GM12872 (cell line): ENCODE results near the gene CFTR.

Experiments
- TF ChIP-seq, protein P1 (sequence below): IDR thresholded peaks from 3 replicates; pipeline ENCODE4 v1.5.1; 2011; ENCODE audit warnings: low read depth, mild to moderate bottlenecking, low read length, moderate library complexity; ENCODE audit not compliant: insufficient read depth

The CFTR gene

DNA sequence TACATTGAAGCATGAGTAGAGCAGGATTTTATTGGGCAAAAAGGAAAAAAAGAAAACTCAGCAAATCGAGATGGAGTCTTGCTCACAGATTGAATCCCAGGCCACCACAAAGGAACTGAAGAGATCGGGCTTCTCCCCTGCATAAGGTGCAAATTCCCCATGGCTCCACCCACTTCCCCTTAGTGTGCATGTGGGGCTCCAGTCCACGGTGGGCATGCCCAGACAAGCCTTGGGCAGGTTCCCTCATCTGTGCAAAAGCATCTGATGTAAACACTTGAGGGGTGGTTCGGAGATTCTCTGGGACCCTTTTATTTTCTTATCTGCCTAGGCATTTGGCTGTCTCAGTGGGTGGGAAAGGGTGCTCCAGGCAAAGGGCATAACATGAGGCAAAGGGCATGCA lies 150.7 kb downstream of the CFTR start:
- TF ChIP-seq, protein P1, sequence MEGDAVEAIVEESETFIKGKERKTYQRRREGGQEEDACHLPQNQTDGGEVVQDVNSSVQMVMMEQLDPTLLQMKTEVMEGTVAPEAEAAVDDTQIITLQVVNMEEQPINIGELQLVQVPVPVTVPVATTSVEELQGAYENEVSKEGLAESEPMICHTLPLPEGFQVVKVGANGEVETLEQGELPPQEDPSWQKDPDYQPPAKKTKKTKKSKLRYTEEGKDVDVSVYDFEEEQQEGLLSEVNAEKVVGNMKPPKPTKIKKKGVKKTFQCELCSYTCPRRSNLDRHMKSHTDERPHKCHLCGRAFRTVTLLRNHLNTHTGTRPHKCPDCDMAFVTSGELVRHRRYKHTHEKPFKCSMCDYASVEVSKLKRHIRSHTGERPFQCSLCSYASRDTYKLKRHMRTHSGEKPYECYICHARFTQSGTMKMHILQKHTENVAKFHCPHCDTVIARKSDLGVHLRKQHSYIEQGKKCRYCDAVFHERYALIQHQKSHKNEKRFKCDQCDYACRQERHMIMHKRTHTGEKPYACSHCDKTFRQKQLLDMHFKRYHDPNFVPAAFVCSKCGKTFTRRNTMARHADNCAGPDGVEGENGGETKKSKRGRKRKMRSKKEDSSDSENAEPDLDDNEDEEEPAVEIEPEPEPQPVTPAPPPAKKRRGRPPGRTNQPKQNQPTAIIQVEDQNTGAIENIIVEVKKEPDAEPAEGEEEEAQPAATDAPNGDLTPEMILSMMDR: no peak

DNA sequence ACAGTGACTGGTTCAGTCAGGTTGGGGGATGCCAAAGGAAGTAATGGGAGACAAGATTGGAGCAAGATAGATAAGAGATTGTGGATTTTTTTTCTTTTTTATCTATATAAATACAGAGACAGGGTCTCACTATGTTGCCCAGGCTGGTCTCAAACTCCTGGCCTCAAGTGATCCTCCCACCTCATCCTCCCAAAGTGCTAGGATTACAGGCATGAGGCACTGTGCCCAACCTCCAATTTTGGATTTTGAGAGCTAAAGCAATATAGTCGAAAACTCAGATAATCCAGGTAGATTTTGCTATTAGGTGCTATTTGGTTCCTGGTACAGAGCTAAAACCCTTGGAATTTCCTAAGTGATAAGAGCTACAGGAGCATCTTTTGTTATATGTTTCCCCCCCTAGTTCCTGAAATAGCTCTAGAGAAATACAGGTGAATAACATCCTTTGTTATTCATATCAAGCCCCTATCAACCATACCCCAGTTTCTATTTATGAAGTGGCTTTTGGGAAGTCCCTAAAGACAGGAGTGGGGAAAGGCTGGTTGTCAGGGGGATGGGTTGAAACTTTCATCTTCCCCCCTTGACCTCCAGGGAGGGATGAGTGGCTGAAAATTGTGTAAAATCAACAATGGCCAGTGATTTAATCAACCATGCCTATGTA lies 151.2 kb downstream of the CFTR start:
- TF ChIP-seq, protein P1: no peak

DNA sequence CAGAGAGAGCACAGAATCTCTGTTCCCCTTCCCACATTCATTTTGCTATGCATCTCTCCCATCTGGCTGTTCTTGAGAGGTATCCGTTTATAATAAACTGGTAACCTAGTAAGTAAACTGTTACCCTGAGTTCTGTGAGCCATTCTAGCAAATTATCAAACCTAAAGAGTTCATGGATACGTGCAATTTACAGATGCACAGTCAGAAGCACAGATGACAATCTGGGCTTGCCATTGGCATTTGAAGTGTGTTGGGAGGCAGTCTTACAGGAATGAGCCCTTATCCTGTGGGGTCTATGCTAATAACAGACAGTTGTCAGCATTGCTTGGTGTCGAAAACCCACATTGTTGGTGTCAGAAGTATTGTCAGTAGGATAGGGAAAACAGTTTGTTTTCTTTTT lies 151.8 kb downstream of the CFTR start:
- TF ChIP-seq, protein P1: no peak

DNA sequence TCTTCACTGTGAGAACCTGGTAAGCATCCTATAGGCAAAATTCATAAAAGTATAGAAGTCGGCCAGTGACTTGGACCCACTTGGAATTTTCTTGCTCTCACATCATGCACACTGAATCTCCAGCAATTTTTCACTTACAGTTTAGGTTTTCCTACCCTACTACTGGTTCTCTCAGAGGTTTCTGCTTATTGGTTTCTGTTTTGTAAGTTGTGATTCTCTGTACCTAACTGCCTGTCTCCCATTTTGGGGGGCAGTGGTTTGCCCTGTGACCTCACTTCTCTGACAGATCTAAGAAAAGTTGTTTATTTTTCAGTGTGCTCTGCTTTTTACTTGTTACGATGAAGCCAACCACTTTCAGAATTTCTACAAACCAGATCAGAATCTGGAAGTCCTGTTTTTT lies 158.1 kb downstream of the CFTR start:
- TF ChIP-seq, protein P1: no peak

DNA sequence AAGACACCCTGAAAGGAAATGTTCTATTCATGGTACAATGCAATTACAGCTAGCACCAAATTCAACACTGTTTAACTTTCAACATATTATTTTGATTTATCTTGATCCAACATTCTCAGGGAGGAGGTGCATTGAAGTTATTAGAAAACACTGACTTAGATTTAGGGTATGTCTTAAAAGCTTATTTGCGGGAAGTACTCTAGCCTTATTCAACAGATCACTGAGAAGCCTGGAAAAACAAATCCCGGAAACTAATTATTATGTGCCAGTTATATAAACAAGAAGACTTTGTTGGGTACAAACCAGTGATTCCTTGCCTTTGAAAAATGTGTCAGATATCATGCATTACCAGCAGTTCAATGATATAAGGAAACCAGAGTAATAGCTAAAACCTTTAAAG lies 160.1 kb downstream of the CFTR start:
- TF ChIP-seq, protein P1: no peak

DNA sequence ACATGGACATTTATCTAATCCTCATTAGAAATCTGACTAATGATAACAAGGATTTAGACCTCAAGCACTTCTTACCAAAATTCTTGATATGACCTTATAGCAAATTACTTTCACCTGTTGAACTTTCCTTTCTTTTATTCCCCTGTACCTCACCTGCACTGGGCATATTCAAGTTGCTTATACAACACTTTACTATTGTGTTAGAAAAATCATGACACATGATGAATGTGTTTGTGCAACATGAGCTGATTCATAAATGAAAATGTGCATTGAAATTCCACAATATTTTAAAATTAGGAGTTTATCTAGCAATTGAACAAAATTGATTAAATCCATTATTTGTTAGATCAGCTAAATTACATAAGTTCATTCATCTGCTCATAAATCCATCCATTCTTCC lies 160.6 kb downstream of the CFTR start:
- TF ChIP-seq, protein P1: no peak

DNA sequence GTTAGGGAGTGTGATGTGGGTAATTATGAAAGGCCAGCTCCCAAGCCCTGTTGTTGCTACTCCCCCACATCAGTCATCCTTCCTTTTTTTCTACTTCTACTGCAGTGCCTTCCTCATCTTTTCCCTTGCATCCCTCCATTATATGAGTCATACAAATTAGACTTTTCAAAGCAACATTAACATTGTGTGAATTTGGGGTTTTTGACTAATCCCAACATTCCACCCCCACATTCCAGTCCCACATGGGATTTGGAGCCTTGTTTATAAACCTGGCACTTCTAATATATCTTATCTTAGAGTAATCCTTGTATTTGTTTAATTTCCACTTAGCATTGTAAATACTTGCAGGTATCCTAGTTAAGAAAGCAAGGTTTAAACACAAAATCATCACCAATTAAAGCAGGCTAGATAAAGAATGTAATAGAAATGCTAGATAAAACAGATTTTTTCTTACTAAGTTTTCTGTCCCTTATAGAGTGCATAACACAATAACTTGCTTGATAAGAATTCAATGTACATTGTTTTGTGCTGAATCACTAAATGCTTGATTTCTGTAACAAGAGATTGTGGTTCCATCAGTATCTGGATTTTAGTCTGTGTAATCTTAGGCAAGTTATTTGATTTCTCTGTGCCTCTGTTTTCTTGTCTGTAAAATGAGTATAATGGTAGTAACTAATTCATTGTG lies 165.8 kb downstream of the CFTR start:
- TF ChIP-seq, protein P1: no peak
